ENCODE measurements around the gene OSBPL6. TPM values are rescaled to one million over a fixed set of nuclear protein-coding genes. Genes with fewer than 3 reads are reported as not detected.
A peak's percentile ranks its signal among the peaks of the same experiment; 100 is the strongest.

The OSBPL6 gene
- total and polyA plus RNA-seq, 10 of the 15 experiments (the other 5 are each of a cell fraction or from before 2014, with no cell fraction given), result 0.01 to 0.08 (median 0.03) TPM; not detected in 5

GRCh38 chr2:178380763-178381162, 186.5 kb downstream of the OSBPL6 start:
- no peak overlapping the region for H3K4me3 ChIP-seq
- intact Hi-C loops (cut with micrococcal nuclease; ENCODE audit: unreplicated experiment) (no loop called here), in situ Hi-C loops (cut with MboI) (no loop called here)
- DNase-seq (ENCODE audit: low read depth, low spot score), result no peak
- ChIA-PET RAD21 (ENCODE audit: unreplicated experiment) (no interaction called here), CTCF (no interaction called here), POLR2A (no interaction called here), SMC1A (ENCODE audit: uncharacterized antibody, unreplicated experiment) (interaction anchor here (0.8 kb wide), 1 partner anchor 11 kb away, joined by 4 read pairs; no protein-coding TSS in a partner anchor)
- no peak overlapping the region for H3K27ac ChIP-seq (ENCODE audit: control insufficient read depth, insufficient read depth)
- H3K4me1 ChIP-seq (ENCODE audit: control insufficient read depth, insufficient read depth, low read length), result no peaks in the 10 kb centered on the region
- H2AFZ ChIP-seq (ENCODE audit: control insufficient read depth, low read depth, low read length), result no peak overlapping the region
- H3K36me3 ChIP-seq (ENCODE audit: control insufficient read depth in 2 of 2, insufficient read depth in 2 of 2, low read length in 1 of 2), result no peaks in the 10 kb centered on the region
- no peak overlapping the region for H3K9ac ChIP-seq (ENCODE audit: control insufficient read depth, insufficient read depth, low read length)
- no peaks in the 10 kb centered on the region; a peak in 1 of 4 replicates for H3K27me3 ChIP-seq (replicated peaks in 1 of 2; ENCODE audit: control insufficient read depth in 2 of 2, insufficient read depth in 2 of 2, low read length in 1 of 2)
- BruUV-seq (replicated peaks), result no TSS peak
- WGBS (ENCODE audit: insufficient coverage, insufficient replicate concordance, low lambda C conversion rate, missing lambda C conversion rate), result 3% methylated on average over 1 of the region's 1 CpG
- ATAC-seq, result peak; percentile 30; the same call in 1 of the 3 replicates
- no peak for TF ChIP-seq ZNF207 (IDR thresholded peaks at IDR 0.05; ENCODE audit: borderline replicate concordance)
- no peak for TF ChIP-seq CHD2 (IDR thresholded peaks at IDR 0.05; ENCODE audit: borderline replicate concordance, low read depth, low read length)
- TF ChIP-seq TCF7 (IDR thresholded peaks at IDR 0.05; ENCODE audit: borderline replicate concordance), result no peak
- TF ChIP-seq SUPT20H (IDR thresholded peaks at IDR 0.05; ENCODE audit: borderline replicate concordance, control insufficient read depth, low read depth, low read length), result no peak
- no peak for TF ChIP-seq CHD4 (IDR thresholded peaks at IDR 0.05)
- TF ChIP-seq RELB (IDR thresholded peaks at IDR 0.05; ENCODE audit: low read depth), result no peak
- peak; percentile 34; the same call in 1 of the 2 replicates for TF ChIP-seq JUNB (IDR thresholded peaks at IDR 0.05)
- no peak overlapping the region for H3K4me2 ChIP-seq (ENCODE audit: control insufficient read depth, insufficient read depth)
- no peak for FAIRE-seq
- H4K20me1 ChIP-seq (ENCODE audit: control insufficient read depth, insufficient read depth), result no peaks in the 10 kb centered on the region
- no peaks in the 10 kb centered on the region for H3K79me2 ChIP-seq (ENCODE audit: control insufficient read depth, insufficient read depth, low read length)
- H3K9me3 ChIP-seq (replicated peaks; ENCODE audit: control insufficient read depth, insufficient read depth, low read length), result no peaks in the 10 kb centered on the region
